Fibroblast of lung (primary cell): ENCODE measurements around the gene OSM. TPM values are rescaled to one million over a fixed set of nuclear protein-coding genes. Genes with fewer than 3 reads are reported as not detected.

ENCODE experiments used
- DNase-seq, 2 donors: peaks; one replicate each; pipeline versions ENCODE4 v3.0.0 to v3.0.0-alpha.2; 2010; ENCODE audit warnings: low read depth in 2 of 2
- H2AFZ ChIP-seq: 2 replicates; pipeline ENCODE4 v1.5.1; 2012; ENCODE audit warnings: low read length, control low read depth, inconsistent platforms
- H3K27ac ChIP-seq: 2 replicates; pipeline ENCODE4 v1.5.1; 2011; ENCODE audit warnings: low read length, control low read depth; ENCODE audit not compliant: insufficient read depth
- H3K27me3 ChIP-seq: 2 replicates; pipeline ENCODE4 v1.5.1; 2011; ENCODE audit warnings: mild to moderate bottlenecking, low read length; ENCODE audit not compliant: control insufficient read depth, insufficient read depth
- H3K36me3 ChIP-seq: 2 replicates; pipeline ENCODE4 v1.5.1; 2011; ENCODE audit warnings: low read length; ENCODE audit not compliant: control insufficient read depth, insufficient read depth
- H3K4me1 ChIP-seq: 2 replicates; pipeline ENCODE4 v1.5.1; 2011; ENCODE audit warnings: low read length; ENCODE audit not compliant: control insufficient read depth, insufficient read depth; ENCODE audit errors: extremely low read depth
- H3K4me2 ChIP-seq: 2 replicates; pipeline ENCODE4 v1.5.1; 2011; ENCODE audit warnings: low read length, control low read depth; ENCODE audit not compliant: insufficient read depth; ENCODE audit errors: extremely low read depth
- H3K4me3 ChIP-seq, 4 experiments: fragments of 200-600 bp in 1 of 4; sonication (generic) in 1 of 4; replicated peaks in 1 of 4; 2 replicates each; pipeline ENCODE4 v1.5.1; 2011 to 2016; ENCODE audit warnings: low read length in 4 of 4, low read depth in 3 of 4, mild to moderate bottlenecking in 3 of 4, control low read depth in 2 of 4, inconsistent platforms in 1 of 4, mixed read lengths in 1 of 4; ENCODE audit not compliant: insufficient read depth in 1 of 4; ENCODE audit errors: control extremely low read depth in 1 of 4
- H3K79me2 ChIP-seq: 2 replicates; pipeline ENCODE4 v1.5.1; 2012; ENCODE audit warnings: mild to moderate bottlenecking, low read length, inconsistent platforms; ENCODE audit not compliant: control insufficient read depth, insufficient read depth
- H3K9ac ChIP-seq: 2 replicates; pipeline ENCODE4 v1.5.1; 2011; ENCODE audit warnings: mild to moderate bottlenecking, low read length, control low read depth; ENCODE audit not compliant: insufficient read depth
- H3K9me3 ChIP-seq: 2 replicates; pipeline ENCODE4 v1.5.1; 2012; ENCODE audit warnings: low read depth, low read length; ENCODE audit not compliant: control insufficient read depth, insufficient read depth
- H4K20me1 ChIP-seq: 2 replicates; pipeline ENCODE4 v1.5.1; 2011; ENCODE audit warnings: low read length; ENCODE audit not compliant: control insufficient read depth, insufficient read depth; ENCODE audit errors: extremely low read depth
- EZH2 ChIP-seq: IDR thresholded peaks from 2 replicates; pipeline ENCODE4 v1.5.1; 2012; ENCODE audit warnings: low read length, control low read depth, mild to moderate bottlenecking; ENCODE audit errors: missing control alignments
- polyA plus RNA-seq, 2 donors: library from polyadenylated mRNA; depleted of rRNA in 1 of 2; stranded (reverse) in 1 of 2; unstranded in 1 of 2; fragments of >200 nt; gene quantifications; 2 replicates each; pipeline ENCODE4 v1.2.1, GENCODE V29; 2011 to 2012; ENCODE audit warnings: missing spikeins in 1 of 2
- total RNA-seq: library from RNA; depleted of rRNA; stranded (reverse); fragments of >200 nt; gene quantifications from 2 replicates; pipeline ENCODE4 v1.2.1, GENCODE V29; 2014
- TF ChIP-seq, protein P1 (sequence below), 2 donors: IDR thresholded peaks in 1 of 2; conservative IDR thresholded peaks in 1 of 2; 1 replicate in 1 of 2; 2 replicates in 1 of 2; pipeline ENCODE4 v1.5.1; 2011 to 2012; ENCODE audit warnings: low read length in 2 of 2, control low read depth in 1 of 2, inconsistent platforms in 1 of 2, low read depth in 1 of 2, mild to moderate bottlenecking in 1 of 2

OSM gene
- total and polyA plus RNA-seq, 2 donors (not counting 1 experiment from before 2014, with no cell fraction given), result not detected

DNA sequence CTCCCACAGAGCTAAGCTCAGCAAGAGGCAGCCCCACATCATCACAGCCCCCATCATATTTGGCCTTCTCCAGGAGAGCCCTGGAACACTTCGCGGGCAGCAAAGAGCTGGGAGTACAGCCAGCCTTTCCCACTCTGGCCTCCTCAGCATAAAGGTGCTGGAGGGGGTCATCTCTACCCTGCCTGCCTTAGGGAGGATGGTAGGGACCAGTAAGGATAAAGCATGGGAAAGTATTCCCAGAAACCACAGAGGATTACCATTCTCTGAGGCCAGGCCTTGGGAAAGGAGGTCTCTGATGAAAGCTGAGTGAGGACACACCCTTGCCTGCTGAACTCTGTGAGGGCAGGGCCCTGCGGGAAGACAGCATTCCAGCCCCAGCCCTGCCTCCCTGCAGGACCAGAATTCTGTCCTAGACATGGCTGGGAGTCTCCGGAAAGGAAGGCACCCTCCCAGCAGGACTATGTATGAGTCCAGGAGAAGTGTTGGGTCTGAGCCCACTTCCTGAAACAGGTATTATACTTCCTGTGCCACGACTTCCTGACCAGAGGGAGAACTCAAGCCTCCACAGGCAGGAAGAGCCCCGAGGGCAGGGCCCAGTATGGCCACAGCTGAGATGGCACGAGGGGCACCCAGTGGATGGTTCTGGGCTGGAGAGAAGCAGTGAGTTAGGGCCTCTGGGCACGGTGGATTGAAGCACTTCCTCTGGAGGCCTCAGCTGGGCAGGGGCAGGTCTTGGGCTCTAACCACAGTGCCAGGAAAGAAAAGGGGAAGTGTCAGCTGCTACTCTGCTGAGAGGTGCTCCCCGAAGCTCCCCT is 35.6 kb upstream of the OSM start:
- Histone ChIP-seq H3K9me3 (no peaks in the 10 kb centered on the region), H3K4me2 (no peak overlapping the region), H3K4me3 (no peak overlapping the region), H3K4me1 (peaks cover 23% of the 10 kb centered on the region), H3K27me3 (no peaks in the 10 kb centered on the region), H3K79me2 (peaks cover 5% of the 10 kb centered on the region), H3K36me3 (peaks cover 18% of the 10 kb centered on the region), H3K27ac (peak overlapping the region; percentile 57), H2AFZ (no peak overlapping the region), H4K20me1 (no peaks in the 10 kb centered on the region), H3K9ac (no peak overlapping the region)
- no peak for TF ChIP-seq EZH2
- TF ChIP-seq, protein P1, sequence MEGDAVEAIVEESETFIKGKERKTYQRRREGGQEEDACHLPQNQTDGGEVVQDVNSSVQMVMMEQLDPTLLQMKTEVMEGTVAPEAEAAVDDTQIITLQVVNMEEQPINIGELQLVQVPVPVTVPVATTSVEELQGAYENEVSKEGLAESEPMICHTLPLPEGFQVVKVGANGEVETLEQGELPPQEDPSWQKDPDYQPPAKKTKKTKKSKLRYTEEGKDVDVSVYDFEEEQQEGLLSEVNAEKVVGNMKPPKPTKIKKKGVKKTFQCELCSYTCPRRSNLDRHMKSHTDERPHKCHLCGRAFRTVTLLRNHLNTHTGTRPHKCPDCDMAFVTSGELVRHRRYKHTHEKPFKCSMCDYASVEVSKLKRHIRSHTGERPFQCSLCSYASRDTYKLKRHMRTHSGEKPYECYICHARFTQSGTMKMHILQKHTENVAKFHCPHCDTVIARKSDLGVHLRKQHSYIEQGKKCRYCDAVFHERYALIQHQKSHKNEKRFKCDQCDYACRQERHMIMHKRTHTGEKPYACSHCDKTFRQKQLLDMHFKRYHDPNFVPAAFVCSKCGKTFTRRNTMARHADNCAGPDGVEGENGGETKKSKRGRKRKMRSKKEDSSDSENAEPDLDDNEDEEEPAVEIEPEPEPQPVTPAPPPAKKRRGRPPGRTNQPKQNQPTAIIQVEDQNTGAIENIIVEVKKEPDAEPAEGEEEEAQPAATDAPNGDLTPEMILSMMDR (conservative IDR thresholded peaks at IDR 0.05 in 1 of 2, IDR thresholded peaks at IDR 0.05 in 1 of 2; ENCODE audit: low read depth in 1 of 2, low read length in 2 of 2), result no peak
- DNase-seq, result peak; percentile 73 to 86

DNA sequence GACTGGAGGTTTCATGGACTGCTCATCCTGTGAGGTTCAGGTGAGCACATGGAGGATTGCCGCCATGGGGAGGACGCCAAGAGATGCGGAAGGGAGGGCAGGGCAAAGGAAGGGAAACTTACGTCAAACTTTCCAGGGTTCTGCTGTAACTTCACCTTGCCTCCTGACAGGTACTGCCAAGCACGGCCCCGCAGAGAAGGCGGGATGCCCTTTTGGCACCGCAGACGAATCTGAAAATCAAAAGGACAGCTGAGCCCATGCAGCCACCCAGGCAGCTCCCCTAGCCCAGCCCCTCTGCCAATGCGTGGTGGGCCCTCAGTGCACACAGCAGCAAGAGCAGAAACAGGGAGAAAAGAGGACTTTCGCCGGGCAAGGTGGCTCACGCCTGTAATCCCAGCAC is 32.7 kb upstream of the OSM start:
- Histone ChIP-seq H3K36me3 (peaks cover 20% of the 10 kb centered on the region), H2AFZ (no peak overlapping the region), H4K20me1 (no peaks in the 10 kb centered on the region), H3K4me2 (no peak overlapping the region), H3K27ac (no peak overlapping the region), H3K9me3 (no peaks in the 10 kb centered on the region), H3K27me3 (no peaks in the 10 kb centered on the region), H3K9ac (no peak overlapping the region), H3K4me3 (no peak overlapping the region), H3K4me1 (peaks cover 7% of the 10 kb centered on the region), H3K79me2 (no peaks in the 10 kb centered on the region)
- no peak for TF ChIP-seq EZH2
- TF ChIP-seq, protein P1 (conservative IDR thresholded peaks at IDR 0.05 in 1 of 2, IDR thresholded peaks at IDR 0.05 in 1 of 2; ENCODE audit: low read depth in 1 of 2, low read length in 2 of 2), result no peak
- no peak for DNase-seq

DNA sequence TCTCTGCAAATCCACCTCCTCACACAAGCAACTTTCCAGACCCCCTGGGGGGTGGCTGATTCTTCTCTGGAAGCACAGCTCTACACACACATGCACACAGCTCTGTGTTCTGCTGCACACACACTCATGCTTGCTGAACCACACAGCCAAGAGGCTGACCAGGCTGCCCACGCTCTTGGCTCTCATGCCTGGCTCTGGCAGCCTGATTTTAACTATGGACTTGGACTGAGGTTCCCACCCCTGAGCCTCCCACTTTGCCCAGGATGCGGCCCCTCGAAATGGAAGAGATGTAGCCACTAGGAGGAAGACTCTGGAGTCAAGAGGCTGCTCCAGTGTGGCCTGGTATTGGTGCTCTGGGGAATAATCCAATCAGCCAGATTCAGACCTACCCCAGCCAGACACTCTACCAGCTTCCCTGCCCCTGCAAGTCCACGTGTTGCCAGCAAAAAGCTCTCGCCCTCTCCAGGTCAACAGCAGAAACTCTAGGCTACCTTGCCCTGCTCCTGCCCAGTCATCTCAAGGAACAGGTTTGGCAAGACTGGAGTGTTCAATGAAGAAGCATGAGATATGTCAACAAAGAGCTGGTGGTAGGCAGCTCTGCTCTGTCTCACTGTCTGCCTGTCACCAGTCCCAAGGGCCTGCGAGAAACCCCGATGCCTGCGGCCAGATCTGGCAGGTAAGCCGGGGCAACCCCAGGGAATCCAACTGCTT is 31.5 kb upstream of the OSM start:
- Histone ChIP-seq H3K27ac (no peak overlapping the region), H3K4me2 (no peak overlapping the region), H3K4me1 (peaks cover 7% of the 10 kb centered on the region), H3K27me3 (no peaks in the 10 kb centered on the region), H3K79me2 (no peaks in the 10 kb centered on the region), H3K9me3 (no peaks in the 10 kb centered on the region), H3K4me3 (no peak overlapping the region), H3K36me3 (peaks cover 26% of the 10 kb centered on the region), H2AFZ (no peak overlapping the region), H3K9ac (no peak overlapping the region), H4K20me1 (no peaks in the 10 kb centered on the region)
- TF ChIP-seq EZH2, result no peak
- TF ChIP-seq, protein P1 (conservative IDR thresholded peaks at IDR 0.05 in 1 of 2, IDR thresholded peaks at IDR 0.05 in 1 of 2; ENCODE audit: low read depth in 1 of 2, low read length in 2 of 2), result no peak
- DNase-seq, result no peak
